K562 (cell line): ENCODE results near the gene SLCO2A1. TPM values are rescaled to one million over a fixed set of nuclear protein-coding genes. Genes with fewer than 3 reads are reported as not detected.

Source experiments
- ATAC-seq: fragments of 200-7000 bp; cut with Tn5 transposase; 3 replicates; pipeline ENCODE4 v1.9.1; 2020; ENCODE audit warnings: moderate library complexity
- BruUV-seq: library from RNA; stranded (reverse); fragments of 400-500 nt; replicated peaks from 2 replicates; lab custom pipeline; 2021; lab: Mats Ljungman, UMichigan
- CTCF ChIA-PET: fragments of 300-600 bp; formaldehyde crosslinking; extraction: SDS; loops from one replicate; lab custom pipeline; 2021; ENCODE audit warnings: low intra/inter-chr PET ratio; lab: Yijun Ruan, JAX
- POLR2A ChIA-PET: fragments of 300-600, 350-650 bp; sonication (Branson Sonifier 250); formaldehyde crosslinking; extraction: SDS; loops from one replicate; lab custom pipeline; 2021; ENCODE audit warnings: antibody characterized with exemption, inconsistent platforms; lab: Yijun Ruan, JAX
- DNase-seq, 4 experiments: peaks; one replicate each; pipeline versions ENCODE4 v3.0.0 to v3.0.0-alpha.2; 2011 to 2018; ENCODE audit warnings: low spot score in 3 of 4, mixed read lengths in 3 of 4; ENCODE audit errors: extremely low read depth in 1 of 4
- FAIRE-seq: peaks from 2 replicates; lab custom pipeline; 2011; peaks lifted over from hg19 to GRCh38; lab: Jason Lieb, UNC
- H2AFZ ChIP-seq: 2 replicates; pipeline ENCODE4 v1.6.0; 2011; ENCODE audit warnings: low read depth, low read length, control low read depth, inconsistent platforms
- H3K27ac ChIP-seq: fragments of 200-600 bp; 3 replicates; pipeline ENCODE4 v1.8.0; 2011; ENCODE audit warnings: low read depth, mild to moderate bottlenecking, control low read depth, inconsistent platforms, low read length, moderate library complexity, mixed read lengths; ENCODE audit errors: extremely low read depth
- H3K27me3 ChIP-seq, 2 experiments: fragments of 300-600 bp in 1 of 2; 2 replicates in 1 of 2; 3 replicates in 1 of 2; pipeline versions ENCODE4 v1.6.0 to v1.8.0; 2011; ENCODE audit warnings: inconsistent platforms in 2 of 2, low read length in 2 of 2, mild to moderate bottlenecking in 1 of 2, mixed read lengths in 1 of 2, moderate library complexity in 1 of 2; ENCODE audit not compliant: control insufficient read depth in 2 of 2, insufficient read depth in 2 of 2
- H3K36me3 ChIP-seq: fragments of 300-600 bp; 3 replicates; pipeline ENCODE4 v1.8.0; 2011; ENCODE audit warnings: mild to moderate bottlenecking, low read length, inconsistent platforms; ENCODE audit not compliant: control insufficient read depth, insufficient read depth
- H3K4me1 ChIP-seq, 2 experiments: fragments of 200-600 bp in 1 of 2; replicated peaks in 1 of 2; 2 replicates in 1 of 2; 3 replicates in 1 of 2; pipeline versions ENCODE4 v1.5.1 to v1.8.0; 2011; ENCODE audit warnings: inconsistent platforms in 2 of 2, low read length in 2 of 2, mild to moderate bottlenecking in 1 of 2, mixed read lengths in 1 of 2, moderate library complexity in 1 of 2; ENCODE audit not compliant: control insufficient read depth in 2 of 2, insufficient read depth in 2 of 2
- H3K4me2 ChIP-seq: 2 replicates; pipeline ENCODE4 v1.6.1; 2011; ENCODE audit warnings: low read length, control low read depth, inconsistent platforms, mixed read lengths; ENCODE audit not compliant: insufficient read depth
- H3K4me3 ChIP-seq: fragments of 200-600 bp; sonication (generic), shearing (Covaris generic); 2 replicates; pipeline ENCODE4 v1.5.1; 2016; ENCODE audit warnings: control low read depth, inconsistent platforms
- H3K79me2 ChIP-seq: fragments of 200-600 bp; 3 replicates; pipeline ENCODE4 v1.8.0; 2011; ENCODE audit warnings: low read length, inconsistent platforms; ENCODE audit not compliant: control insufficient read depth, insufficient read depth
- H3K9ac ChIP-seq, 2 experiments: 2 replicates each; pipeline versions ENCODE4 v1.6.0 to v1.6.1; 2011; ENCODE audit warnings: low read depth in 2 of 2, low read length in 2 of 2, control low read depth in 1 of 2, inconsistent platforms in 1 of 2, mild to moderate bottlenecking in 1 of 2, mixed read lengths in 1 of 2; ENCODE audit not compliant: insufficient read depth in 1 of 2
- H3K9me1 ChIP-seq: one replicate; pipeline ENCODE4 v1.6.0; 2011; ENCODE audit warnings: inconsistent platforms, mild to moderate bottlenecking, low read length, moderate library complexity; ENCODE audit not compliant: control insufficient read depth, insufficient read depth
- H3K9me3 ChIP-seq: replicated peaks from 2 replicates; pipeline ENCODE4 v1.5.1; 2011; ENCODE audit warnings: low read depth, low read length, inconsistent platforms; ENCODE audit not compliant: control insufficient read depth, insufficient read depth
- H4K20me1 ChIP-seq: replicated peaks from 2 replicates; pipeline ENCODE4 v1.6.1; 2011; ENCODE audit warnings: low read length, inconsistent platforms, mixed read lengths; ENCODE audit not compliant: control insufficient read depth, insufficient read depth
- CBFB ChIP-seq: sonication (generic); formaldehyde crosslinking; IDR thresholded peaks from 2 replicates; pipeline ENCODE4 v1.4.0; 2020; ENCODE audit warnings: mild to moderate bottlenecking, missing genetic modification reagents
- CHD1 ChIP-seq: fragments of 200-600 bp; sonication (generic); IDR thresholded peaks from one replicate; pipeline ENCODE4 v1.6.1; 2012; ENCODE audit warnings: mild to moderate bottlenecking, moderate library complexity, low read length, inconsistent platforms
- GTF2F1 ChIP-seq: IDR thresholded peaks from 2 replicates; pipeline ENCODE4 v1.6.1; 2011; ENCODE audit warnings: low read depth, low read length, improper control_type of control experiment
- HNRNPUL1 ChIP-seq: fragments of 200-400 bp; formaldehyde crosslinking; IDR thresholded peaks from 2 replicates; pipeline ENCODE4 v1.6.1; 2017; ENCODE audit warnings: low read length
- IRF1 ChIP-seq: sonication (generic); formaldehyde crosslinking; IDR thresholded peaks from 2 replicates; pipeline ENCODE4 v1.8.0; 2022; ENCODE audit warnings: missing genetic modification reagents, mild to moderate bottlenecking, borderline replicate concordance
- MTA1 ChIP-seq: fragments of 450-650 bp; IDR thresholded peaks from 2 replicates; pipeline ENCODE4 v1.6.1; 2017; ENCODE audit warnings: borderline replicate concordance
- MYNN ChIP-seq, 2 experiments: sonication (generic); formaldehyde crosslinking in 1 of 2; IDR thresholded peaks; 2 replicates each; pipeline versions ENCODE4 v1.5.0 to v1.6.1; 2016 to 2020; ENCODE audit warnings: antibody characterized with exemption in 1 of 2, missing genetic modification reagents in 1 of 2
- PCBP1 ChIP-seq: fragments of 200-400 bp; formaldehyde crosslinking; IDR thresholded peaks from 2 replicates; pipeline ENCODE4 v1.6.1; 2018; ENCODE audit warnings: mild to moderate bottlenecking, low read depth, low read length; ENCODE audit not compliant: poor library complexity, severe bottlenecking
- PHF21A ChIP-seq: fragments of 450-650 bp; IDR thresholded peaks from 2 replicates; pipeline ENCODE4 v1.6.1; 2017; ENCODE audit warnings: low read depth, borderline replicate concordance
- RAD21 ChIP-seq, 2 experiments: fragments of 250-450 bp in 1 of 2; fragments of 450-650 bp in 1 of 2; sonication (Bioruptor Pico) in 1 of 2; formaldehyde crosslinking in 1 of 2; IDR thresholded peaks in 1 of 2; conservative IDR thresholded peaks in 1 of 2; 2 replicates each; pipeline versions ENCODE4 v1.4.0 to v1.8.0; 2020 to 2022; ENCODE audit warnings: mild to moderate bottlenecking in 2 of 2, moderate library complexity in 1 of 2
- RBM14 ChIP-seq: fragments of 200-400 bp; formaldehyde crosslinking; IDR thresholded peaks from 2 replicates; pipeline ENCODE4 v1.6.1; 2018; ENCODE audit warnings: low read depth, mild to moderate bottlenecking, low read length, moderate library complexity, borderline replicate concordance; ENCODE audit not compliant: insufficient read depth
- SRSF1 ChIP-seq: fragments of 200-400 bp; formaldehyde crosslinking; IDR thresholded peaks from 2 replicates; pipeline ENCODE4 v1.6.1; 2017; ENCODE audit warnings: mild to moderate bottlenecking, low read depth, low read length, moderate library complexity
- ZBTB7A ChIP-seq: IDR thresholded peaks from 2 replicates; pipeline ENCODE4 v1.6.1; 2011; ENCODE audit warnings: low read depth, mild to moderate bottlenecking, low read length, moderate library complexity, borderline replicate concordance; ENCODE audit not compliant: control insufficient read depth
- ZNF23 ChIP-seq: fragments of 250-450 bp; sonication (Bioruptor Pico); IDR thresholded peaks from 2 replicates; pipeline ENCODE4 v1.4.0; 2020; ENCODE audit warnings: mild to moderate bottlenecking
- ZNF316 ChIP-seq: fragments of 450-650 bp; IDR thresholded peaks from 2 replicates; pipeline ENCODE4 v1.6.1; 2016
- ZNF444 ChIP-seq: fragments of 250-450 bp; sonication (Bioruptor Pico); IDR thresholded peaks from 2 replicates; pipeline ENCODE4 v1.4.0; 2020; ENCODE audit warnings: mild to moderate bottlenecking, moderate library complexity
- ZNF584 ChIP-seq: fragments of 200-800 bp; sonication (Bioruptor generic); IDR thresholded peaks from 2 replicates; pipeline ENCODE4 v1.6.1; 2016; ENCODE audit warnings: low read depth, mild to moderate bottlenecking, missing genetic modification characterization, missing compliant biosample characterization
- ZNF589 ChIP-seq: fragments of 200-800 bp; sonication (Bioruptor generic); IDR thresholded peaks from 2 replicates; pipeline ENCODE4 v1.6.1; 2016; ENCODE audit warnings: low read depth, missing genetic modification characterization, missing compliant biosample characterization
- WGBS: fragments of 100-300 bp; shearing (Covaris generic); methylation state at CpG from one replicate; pipeline ENCODE4 v1.1.6; 2016; ENCODE audit warnings: low coverage, mixed read lengths; ENCODE audit not compliant: insufficient coverage; ENCODE audit errors: missing lambda C conversion rate; 5-methylcytosine and 5-hydroxymethylcytosine counted together
- in situ Hi-C: fragments of 300-500 bp; cut with MboI; formaldehyde crosslinking; loops from 4 replicates; pipeline ENCODE4 v1.15.0; 2018; ENCODE audit warnings: inconsistent platforms, mixed read lengths
- intact Hi-C: fragments of 100-400 bp; cut with micrococcal nuclease; formaldehyde crosslinking; loops from 2 replicates; pipeline ENCODE4 v1.14.2; 2022
- polyA plus RNA-seq, 8 experiments: library from polyadenylated mRNA; depleted of rRNA in 4 of 8; stranded (reverse) in 5 of 8; unstranded in 3 of 8; fragments of >200 nt; fragmentation: Nextera tagmentation in 2 of 8; fragmentation: Illumina TruSeq in 1 of 8; extraction: Ambion mirVana in 2 of 8; extraction: Trizol in 1 of 8; gene quantifications; 2 replicates each; pipeline versions ENCODE4 v1.2.1 to v1.2.3, GENCODE V29; 2011 to 2014; ENCODE audit warnings: inconsistent platforms in 1 of 8, missing spikeins in 1 of 8
- total RNA-seq, 7 experiments: library from RNA; depleted of rRNA in 6 of 7; stranded (reverse); fragments of >200 nt in 6 of 7; fragmentation: Illumina TruSeq in 2 of 7; extraction: Trizol in 2 of 7; gene quantifications; 2 replicates each; pipeline versions ENCODE4 v1.2.1 to v1.2.3, GENCODE V29; 2011 to 2021; ENCODE audit warnings: low replicate concordance in 1 of 7

Gene SLCO2A1
- total and polyA plus RNA-seq, 9 of the 15 experiments (the other 6 are each of a cell fraction or from before 2014, with no cell fraction given) = 0.16 to 1.0 TPM; not detected in 7

GRCh38 chr3:134018406-134018805, 11.3 kb downstream of the SLCO2A1 start:
- no peak overlapping the region for H3K4me2 ChIP-seq
- ATAC-seq = no peak
- in situ Hi-C loops (no loop called here), intact Hi-C loops (no loop called here)
- no peaks in the 10 kb centered on the region for H3K36me3 ChIP-seq
- no peak for DNase-seq
- no peaks in the 10 kb centered on the region for H3K79me2 ChIP-seq
- H3K9ac ChIP-seq = no peak overlapping the region
- no peaks in the 10 kb centered on the region for H3K9me3 ChIP-seq
- no peaks in the 10 kb centered on the region for H4K20me1 ChIP-seq
- CTCF ChIA-PET = no interaction called here
- POLR2A ChIA-PET = interaction anchor here (0.9 kb wide), 1 partner anchor 24 kb away, joined by 3 read pairs; no protein-coding TSS in a partner anchor
- no TSS peak for BruUV-seq
- no peaks in the 10 kb centered on the region for H3K9me1 ChIP-seq
- TF ChIP-seq ZNF589 (CRISPR knock-in tag) (no peak), MTA1 (no peak), ZNF584 (CRISPR knock-in tag) (no peak), CBFB (CRISPR knock-in tag) (no peak), ZBTB7A (no peak), SRSF1 (no peak), RAD21 (CRISPR knock-in tag; conservative IDR thresholded peaks at IDR 0.05 in 1 of 2, IDR thresholded peaks at IDR 0.05 in 1 of 2) (no peak), CHD1 (no peak), RBM14 (no peak), HNRNPUL1 (no peak), PCBP1 (no peak), ZNF316 (no peak), MYNN (IDR thresholded peaks at IDR 0.05) (no peak), MYNN (CRISPR knock-in tag; IDR thresholded peaks at IDR 0.05) (no peak), IRF1 (no peak), GTF2F1 (no peak), PHF21A (no peak), ZNF444 (CRISPR knock-in tag) (no peak), ZNF23 (CRISPR knock-in tag) (no peak)
- no peak overlapping the region for H3K27ac ChIP-seq
- WGBS = 0% methylated on average over 3 of the region's 3 CpGs
- H3K4me1 ChIP-seq = no peaks in the 10 kb centered on the region
- H3K4me3 ChIP-seq = no peak overlapping the region
- H2AFZ ChIP-seq = no peak overlapping the region
- FAIRE-seq = no peak
- H3K27me3 ChIP-seq = peaks cover 0 to 19% of the 10 kb centered on the region in 2 experiments; a peak in 2 of 5 replicates
